HG03565 (cell line): ENCODE data around the gene CCDC185.
"Not testable (repeated sequence)": the region's sequence is repeated elsewhere in the genome, so short reads cannot be mapped to it uniquely, and the experiment has no call there.

Experiments used
- ATAC-seq: cut with Tn5 transposase; IDR thresholded peaks from one replicate; pipeline ENCODE4 v1.9.1; 2021; ENCODE audit warnings: mild to moderate bottlenecking, moderate library complexity; ENCODE audit not compliant: unreplicated experiment

Gene CCDC185

GRCh38 chr1:223394242-223394641, 1.0 kb downstream of the CCDC185 start:
- ATAC-seq: no peak

DNA sequence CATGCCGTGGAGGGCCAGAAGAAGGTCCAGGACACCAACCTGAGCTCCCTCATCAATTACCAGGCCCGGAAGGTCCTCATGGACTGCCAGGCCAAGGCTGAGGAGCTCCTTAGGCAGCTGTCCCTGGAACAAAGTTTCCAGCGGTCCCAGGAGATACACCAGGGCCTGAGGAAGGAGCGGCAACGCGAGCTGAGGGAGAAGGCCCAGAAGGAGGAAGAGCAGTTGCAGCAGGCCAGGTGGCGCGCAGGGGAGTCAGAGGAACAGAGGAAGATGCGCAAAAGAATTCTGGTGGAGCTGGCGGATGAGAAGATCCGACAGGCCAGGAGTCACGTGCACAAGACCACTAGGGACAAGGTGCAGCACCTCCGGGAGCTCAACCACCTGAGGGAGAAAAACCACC, 1.5 kb downstream of the CCDC185 start:
- ATAC-seq: no peak

DNA sequence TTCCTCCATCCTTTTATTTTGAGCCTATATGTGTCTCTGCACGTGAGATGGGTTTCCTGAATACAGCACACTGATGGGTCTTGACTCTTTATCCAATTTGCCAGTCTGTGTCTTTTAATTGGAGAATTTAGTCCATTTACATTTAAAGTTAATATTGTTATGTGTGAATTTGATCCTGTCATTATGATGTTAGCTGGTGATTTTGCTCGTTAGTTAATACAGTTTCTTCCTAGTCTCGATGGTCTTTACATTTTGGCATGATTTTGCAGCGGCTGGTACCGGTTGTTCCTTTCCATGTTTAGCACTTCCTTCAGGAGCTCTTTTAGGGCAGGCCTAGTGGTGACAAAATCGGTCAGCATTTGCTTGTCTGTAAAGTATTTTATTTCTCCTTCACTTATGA, 6.2 kb downstream of the CCDC185 start:
- ATAC-seq: not testable (repeated sequence)

DNA sequence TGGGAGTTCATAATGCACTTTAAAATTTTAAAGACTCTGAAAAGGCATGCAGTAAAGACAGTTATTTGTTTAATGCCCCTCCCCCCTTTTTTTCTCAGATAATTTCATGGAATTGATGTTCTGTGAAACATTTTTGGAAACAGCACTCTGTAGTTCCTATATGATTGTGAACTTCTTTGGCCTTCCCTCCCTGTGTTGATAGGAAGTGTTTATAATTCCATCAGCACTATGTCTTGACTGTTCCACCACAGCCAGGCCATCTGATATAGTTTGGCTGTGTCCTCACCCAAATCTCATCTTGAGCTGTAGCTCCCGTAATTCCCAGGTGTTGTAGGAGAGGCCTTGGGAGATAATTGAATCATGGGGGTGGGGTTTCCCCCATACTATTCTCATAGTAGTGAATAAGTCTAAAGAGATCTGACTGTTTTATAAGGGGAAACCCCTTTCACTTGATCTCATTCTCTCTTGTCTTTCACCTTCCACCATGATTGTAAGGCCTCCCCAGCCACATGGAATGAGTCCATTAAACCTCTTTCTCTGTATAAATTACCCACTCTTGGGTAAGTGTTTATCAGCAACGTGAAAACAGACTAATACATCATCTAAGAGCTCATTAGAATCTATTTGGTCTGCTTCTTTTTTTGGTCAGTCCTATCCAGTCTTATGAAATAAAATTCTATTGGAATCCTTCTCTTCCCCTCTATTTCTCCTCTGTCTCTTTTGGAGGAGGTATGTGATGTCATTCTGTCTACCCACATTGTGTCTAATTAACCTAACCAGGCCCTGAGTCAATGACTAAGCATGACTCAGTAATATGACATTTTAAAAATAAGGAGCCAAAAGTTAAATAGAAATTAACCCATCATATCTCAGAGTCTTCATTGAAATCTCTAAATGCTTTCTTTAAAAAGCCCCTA, 8.9 kb downstream of the CCDC185 start:
- ATAC-seq: no peak

DNA sequence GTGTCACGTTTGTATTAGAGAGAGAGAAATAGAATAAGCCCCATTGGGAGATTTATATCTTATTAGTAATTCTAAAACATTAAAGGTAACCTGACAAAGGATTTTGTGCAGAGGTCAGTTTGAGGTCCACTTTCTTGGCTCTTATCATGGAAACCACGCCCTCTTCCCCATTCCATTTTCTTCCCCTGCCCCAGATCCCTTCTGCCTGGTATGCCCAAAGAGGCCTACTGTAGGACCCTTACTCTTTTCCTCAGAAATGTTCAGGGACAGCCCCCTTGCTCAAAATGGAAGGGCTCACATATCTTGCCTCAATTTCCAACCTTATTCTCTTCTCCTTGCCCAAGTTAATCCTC, 9.6 kb downstream of the CCDC185 start:
- ATAC-seq: no peak

DNA sequence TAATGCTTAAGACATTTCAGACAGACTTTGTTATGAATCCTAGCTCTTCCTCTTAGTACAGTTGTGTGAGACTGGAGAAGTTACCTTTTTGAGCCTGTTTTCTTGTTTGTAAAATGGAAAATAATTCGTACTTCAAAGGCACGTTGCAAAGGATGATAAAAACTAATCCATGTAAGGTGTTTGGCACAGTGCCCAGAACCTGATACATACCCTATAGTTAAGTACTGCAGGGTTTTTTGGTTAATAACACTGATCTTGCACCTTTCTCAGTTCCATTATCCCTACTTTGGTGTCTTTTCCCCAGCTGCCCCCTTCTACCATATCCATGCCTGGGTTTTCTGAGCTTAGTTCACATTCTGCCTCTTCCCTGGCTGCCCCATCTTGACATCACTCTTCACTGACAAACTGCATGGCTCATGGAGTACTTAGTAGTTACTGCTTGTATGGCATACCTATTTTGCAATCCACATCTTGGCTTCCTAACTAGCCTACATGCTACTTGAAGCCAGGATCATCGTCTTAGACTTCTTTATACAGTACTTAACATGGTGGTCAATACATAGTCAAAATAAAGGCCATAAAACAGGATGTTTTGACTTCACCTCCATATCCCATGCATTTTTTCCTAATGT, 10.1 kb downstream of the CCDC185 start:
- ATAC-seq: no peak

DNA sequence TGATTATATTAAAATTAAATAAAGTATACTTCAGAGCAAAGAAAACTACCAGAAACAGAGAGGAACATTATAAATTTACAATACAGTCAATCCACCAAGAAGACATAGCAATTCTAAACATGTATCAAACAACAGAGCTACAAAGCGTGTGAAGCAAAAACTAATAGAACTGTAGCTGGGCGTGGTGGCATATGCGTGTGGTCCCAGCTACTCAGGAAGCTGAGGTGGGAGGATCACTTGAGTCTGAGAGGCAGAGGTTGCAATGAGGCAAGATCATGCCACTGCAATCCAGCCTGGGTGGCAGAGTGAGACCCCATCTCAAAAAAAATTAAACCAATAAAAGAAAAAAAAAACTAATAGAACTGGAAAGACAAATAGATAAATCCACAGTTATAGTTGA, 12.3 kb downstream of the CCDC185 start:
- ATAC-seq: no peak

DNA sequence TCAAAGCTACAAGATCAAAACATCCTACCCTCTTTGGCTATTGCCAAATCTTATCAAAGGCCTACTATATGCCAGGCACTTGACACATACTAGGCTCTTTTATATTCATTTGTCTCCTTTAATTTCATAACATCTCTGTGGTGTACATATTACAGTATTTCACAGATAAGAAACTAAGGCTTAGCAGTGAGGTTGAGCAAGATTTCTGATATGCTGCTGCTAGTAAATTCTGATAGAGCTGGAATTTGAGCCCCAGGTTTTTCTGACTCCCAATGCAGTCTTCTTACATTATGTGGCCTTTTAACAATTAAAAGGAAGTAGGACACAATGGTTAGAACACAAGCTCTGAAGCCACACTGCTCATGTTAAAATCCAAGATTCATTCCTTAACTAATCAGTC, 16.8 kb downstream of the CCDC185 start:
- no peak for ATAC-seq

DNA sequence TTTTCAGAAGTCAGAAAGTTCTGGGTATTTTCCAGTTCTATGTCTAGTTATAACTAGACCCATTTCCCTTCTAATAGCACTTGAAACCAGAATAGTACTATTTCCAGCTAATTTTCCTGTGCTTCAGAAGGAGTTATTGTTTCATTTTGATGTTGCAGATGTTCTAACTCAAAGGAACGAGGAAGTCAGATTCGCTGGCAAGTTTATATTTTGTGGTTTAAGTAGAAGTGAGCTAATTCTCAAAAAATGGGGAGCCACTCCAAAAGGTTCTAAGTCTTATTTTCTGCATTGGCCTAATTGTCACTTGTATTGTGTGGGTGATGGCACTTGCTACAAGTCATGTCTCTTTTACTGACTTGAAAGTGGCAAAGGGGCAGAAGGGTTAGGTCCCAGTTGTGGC, 18.1 kb downstream of the CCDC185 start:
- no peak for ATAC-seq

- ATAC-seq: no peak
Observed at GRCh38 chr1:223411710-223412109, 18.5 kb downstream of the CCDC185 start.

- no peak for ATAC-seq
Observed at GRCh38 chr1:223413216-223413615, 20.0 kb downstream of the CCDC185 start.

GRCh38 chr1:223417444-223417843, 24.2 kb downstream of the CCDC185 start:
- no peak for ATAC-seq

DNA sequence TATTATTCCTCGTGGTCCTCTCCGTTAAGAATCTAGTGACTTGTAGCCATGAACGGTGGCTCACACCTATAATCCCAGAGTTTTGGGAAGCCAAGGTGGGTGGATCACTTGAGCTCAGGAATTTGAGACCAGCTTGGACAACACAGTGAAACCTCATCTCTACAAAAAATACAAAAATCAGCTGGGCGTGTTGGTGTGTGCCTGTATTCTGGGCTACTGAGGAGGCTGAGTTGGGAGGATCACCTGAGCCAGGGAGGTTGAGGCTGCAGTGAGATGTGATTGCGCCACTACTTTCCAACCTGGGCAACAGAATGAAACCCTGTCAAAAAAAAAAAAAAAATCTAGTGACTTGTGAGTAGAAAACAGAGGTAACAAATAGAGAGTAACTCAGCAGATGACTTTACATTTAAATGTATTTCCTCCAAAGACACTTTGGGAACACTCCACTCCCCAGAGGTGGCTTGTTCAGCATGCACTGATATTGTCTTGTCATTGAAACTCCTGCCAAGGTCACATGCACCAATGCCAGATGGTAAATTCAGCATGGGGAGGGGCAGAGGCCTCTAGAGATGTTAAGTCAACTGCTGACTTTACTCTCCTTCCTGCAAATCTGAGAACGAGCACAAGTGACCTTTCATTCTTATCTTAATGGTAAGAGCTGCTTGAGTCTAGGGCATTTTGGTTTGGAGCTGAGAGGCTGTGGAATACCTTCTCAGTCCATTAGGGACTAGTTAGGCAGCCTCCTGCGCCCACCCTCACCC, 24.9 kb downstream of the CCDC185 start:
- no peak for ATAC-seq

DNA sequence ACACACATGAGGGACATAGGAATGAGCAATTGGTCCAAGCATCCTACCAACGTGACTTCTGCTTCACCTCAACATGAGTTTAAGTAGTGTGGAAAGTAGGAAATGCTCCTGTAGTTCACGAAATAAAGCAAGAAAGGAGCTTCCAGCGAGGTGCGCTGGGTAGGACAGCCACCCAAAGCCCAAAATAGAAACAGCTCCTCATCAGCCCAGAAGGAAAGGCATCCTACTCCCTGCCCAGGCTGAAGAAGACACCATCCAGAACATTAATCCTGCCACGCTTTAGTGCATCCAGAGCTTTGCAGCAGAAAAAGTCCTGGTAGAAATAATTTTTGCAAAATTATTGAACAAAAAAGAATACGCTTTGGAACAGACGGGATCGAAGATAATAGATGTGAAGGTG, 25.9 kb downstream of the CCDC185 start:
- ATAC-seq: no peak

DNA sequence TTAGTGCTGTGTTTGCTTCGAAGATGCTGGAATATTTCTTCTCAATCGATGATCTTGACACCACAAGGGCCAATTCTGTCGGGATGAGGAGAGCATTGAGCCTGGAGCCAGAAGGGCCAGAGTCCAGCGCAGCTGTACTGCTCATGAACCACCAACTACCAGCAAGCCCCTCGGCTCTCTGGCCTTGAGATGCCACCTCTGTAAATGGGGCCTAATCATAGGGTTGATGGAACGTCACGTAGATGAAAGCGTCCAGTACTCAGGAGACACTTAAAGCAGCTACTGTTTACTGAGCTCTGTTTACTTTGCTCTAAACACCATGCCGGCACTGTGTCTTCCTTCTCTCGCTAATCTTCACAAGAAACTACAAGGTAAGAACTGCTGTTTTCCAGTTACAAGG, 26.3 kb downstream of the CCDC185 start:
- ATAC-seq: no peak

- ATAC-seq: no peak
Observed at GRCh38 chr1:223421025-223421424, 27.8 kb downstream of the CCDC185 start.

DNA sequence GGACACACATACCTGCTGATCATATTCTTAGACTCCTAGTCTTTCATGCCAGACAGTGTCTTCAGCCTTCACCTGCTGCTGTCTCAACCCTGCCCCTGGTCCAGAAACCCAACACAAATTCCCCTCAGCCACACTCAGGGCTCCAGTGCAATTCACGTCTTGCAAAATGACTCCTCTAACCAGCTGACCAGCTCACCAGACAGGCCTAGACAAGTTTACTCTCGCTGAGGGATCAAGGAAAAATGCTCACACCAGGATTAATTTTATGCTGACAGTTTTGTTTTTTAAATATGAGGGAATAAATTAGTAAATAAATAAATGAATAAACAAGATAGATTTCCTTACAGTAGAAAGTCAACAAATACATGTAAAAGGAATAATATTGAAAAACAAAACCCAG, 28.5 kb downstream of the CCDC185 start:
- ATAC-seq: no peak

DNA sequence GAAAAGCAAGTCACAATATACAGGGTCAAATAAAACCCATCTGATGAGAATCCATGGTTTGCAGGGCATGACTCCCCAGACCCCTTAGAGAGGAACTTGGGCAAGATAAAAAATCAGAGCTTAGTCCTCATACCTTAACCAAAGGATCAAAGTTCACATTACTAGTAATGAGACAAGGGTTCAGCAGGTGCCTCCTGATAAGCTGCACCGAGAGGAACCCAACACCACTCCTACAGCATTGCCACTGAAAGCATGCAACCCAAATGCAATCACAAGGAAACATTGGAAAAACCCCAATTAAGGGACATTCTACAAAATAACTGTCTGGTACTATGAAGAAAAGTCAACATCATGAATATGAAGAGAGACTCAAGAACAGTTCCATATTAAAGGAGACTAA, 29.7 kb downstream of the CCDC185 start:
- no peak for ATAC-seq

GRCh38 chr1:223423641-223424233, 30.5 kb downstream of the CCDC185 start:
- no peak for ATAC-seq

DNA sequence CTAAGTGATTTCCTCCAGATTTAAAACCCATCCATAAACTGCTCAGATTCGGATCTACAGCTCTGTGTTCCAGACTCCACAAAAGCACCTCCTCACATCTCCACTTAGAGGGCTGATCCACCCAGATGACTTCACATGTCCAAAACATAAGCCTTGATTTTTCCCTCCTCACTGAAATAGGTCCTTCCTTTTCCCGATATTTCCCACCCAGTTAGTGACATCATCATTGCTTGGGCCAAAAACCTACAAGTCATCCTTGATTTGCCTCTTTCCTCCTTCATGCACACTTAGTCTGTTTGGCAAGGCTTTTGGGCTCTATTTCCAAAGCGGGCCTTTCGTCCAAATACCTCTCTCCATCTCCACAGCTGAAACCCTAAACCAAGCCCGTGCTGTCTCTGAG, 32.3 kb downstream of the CCDC185 start:
- no peak for ATAC-seq

DNA sequence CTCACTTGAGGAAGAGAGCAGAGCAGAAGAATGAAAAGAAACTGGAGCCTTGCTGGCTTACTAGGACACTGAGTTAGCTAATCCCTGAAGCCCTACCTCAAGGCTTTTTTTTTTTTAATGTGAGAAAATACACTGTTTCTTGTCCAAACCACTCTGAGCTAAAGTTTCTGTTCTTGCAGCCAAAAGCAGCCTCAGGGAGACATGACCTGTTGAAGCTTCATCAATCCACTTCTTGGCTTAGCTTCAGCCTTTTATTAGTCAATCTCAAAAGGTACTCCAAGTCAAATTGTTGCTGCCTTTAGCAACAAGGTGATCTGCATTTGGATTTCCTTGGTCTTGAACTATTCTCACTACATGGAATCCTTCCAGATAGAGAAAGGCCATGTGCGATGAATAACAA, 33.7 kb downstream of the CCDC185 start:
- no peak for ATAC-seq
